BLaER1 (cell line): ENCODE measurements around the gene PTPRE.

Experiments used
- H3K27ac ChIP-seq: shearing (Covaris generic); formaldehyde crosslinking; 2 replicates; pipeline ENCODE4 v1.8.1; 2022
- H3K27me3 ChIP-seq: shearing (Covaris generic); formaldehyde crosslinking; 2 replicates; pipeline ENCODE4 v1.8.1; 2022
- H3K36me3 ChIP-seq: shearing (Covaris generic); formaldehyde crosslinking; 2 replicates; pipeline ENCODE4 v1.8.1; 2022
- H3K4me1 ChIP-seq: shearing (Covaris generic); formaldehyde crosslinking; 2 replicates; pipeline ENCODE4 v1.8.1; 2022
- H3K4me2 ChIP-seq: shearing (Covaris generic); formaldehyde crosslinking; 2 replicates; pipeline ENCODE4 v1.8.1; 2022
- H3K4me3 ChIP-seq: shearing (Covaris generic); formaldehyde crosslinking; 2 replicates; pipeline ENCODE4 v1.8.1; 2022
- H3K9ac ChIP-seq: shearing (Covaris generic); formaldehyde crosslinking; 2 replicates; pipeline ENCODE4 v1.8.1; 2022
- H3K9me3 ChIP-seq: shearing (Covaris generic); formaldehyde crosslinking; 2 replicates; pipeline ENCODE4 v1.8.1; 2022
- H4K20me1 ChIP-seq: shearing (Covaris generic); formaldehyde crosslinking; 2 replicates; pipeline ENCODE4 v1.8.1; 2022
- Cebpa-rat ChIP-seq: shearing (Covaris generic); IDR thresholded peaks from 2 replicates; pipeline ENCODE4 v1.8.1; 2022

PTPRE gene

DNA sequence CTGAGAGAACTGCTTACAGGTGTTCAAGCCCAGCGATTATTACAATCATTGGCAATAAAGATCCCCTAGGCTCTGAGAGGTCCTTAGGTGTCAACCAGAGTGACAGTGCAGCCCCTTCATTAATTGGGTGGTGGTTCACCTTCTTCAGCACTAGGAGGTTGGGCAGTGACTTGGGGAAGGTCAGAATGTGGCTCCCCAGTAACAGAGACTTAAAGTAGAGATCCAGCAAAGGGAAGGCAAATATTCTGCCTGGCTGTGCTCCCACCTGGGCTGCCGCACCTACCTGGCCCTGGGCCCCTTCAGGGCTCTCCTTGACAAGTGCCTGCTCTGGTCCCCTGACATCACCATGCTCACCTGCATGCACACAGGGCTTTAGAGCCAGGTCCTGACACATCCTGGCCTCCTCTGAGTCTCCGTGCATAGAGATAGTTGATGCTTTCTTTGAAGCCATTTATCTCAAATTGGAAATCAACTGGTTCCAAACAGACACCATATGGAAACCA lies 16.0 kb upstream of the PTPRE start:
- no peak overlapping the region for H3K27ac ChIP-seq
- H3K4me1 ChIP-seq = no peaks in the 10 kb centered on the region
- H3K27me3 ChIP-seq = no peaks in the 10 kb centered on the region
- H3K9ac ChIP-seq = no peak overlapping the region
- no peaks in the 10 kb centered on the region for H4K20me1 ChIP-seq
- H3K4me2 ChIP-seq = no peak overlapping the region
- H3K36me3 ChIP-seq = no peaks in the 10 kb centered on the region
- no peak overlapping the region for H3K4me3 ChIP-seq
- TF ChIP-seq Cebpa-rat = no peak
- H3K9me3 ChIP-seq = no peaks in the 10 kb centered on the region

DNA sequence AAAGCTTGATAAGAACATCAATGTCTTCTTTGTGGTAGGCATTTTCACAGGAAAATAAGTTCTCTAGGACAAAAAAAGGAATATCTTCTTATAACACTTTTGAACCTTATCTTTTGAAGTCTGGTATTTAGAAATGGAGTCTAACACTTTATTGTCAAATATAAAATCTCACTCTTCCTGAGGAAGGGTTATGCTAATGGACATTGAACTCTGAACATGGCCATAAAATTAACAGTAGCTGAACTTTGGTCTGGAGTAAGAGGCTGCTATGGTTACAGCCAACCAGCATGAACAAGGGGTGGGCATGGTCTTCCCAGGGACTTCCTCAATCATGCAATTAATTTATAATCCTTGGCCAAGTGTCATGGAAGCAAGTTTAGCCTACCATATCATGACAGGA lies 14.2 kb upstream of the PTPRE start, which contains the start of gene CLRN3:
CLRN3 (minus strand) TSS at position 199 of the 400 bp plus-strand sequence; CDS start at position 42, 157 bp downstream.
- no peaks in the 10 kb centered on the region for H3K36me3 ChIP-seq
- peaks cover 6% of the 10 kb centered on the region; the same call in 1 of the 2 replicates for H3K9me3 ChIP-seq
- H4K20me1 ChIP-seq = no peaks in the 10 kb centered on the region
- H3K4me2 ChIP-seq = no peak within 1 kb of the TSS
- H3K4me3 ChIP-seq = no peak within 1 kb of the TSS
- H3K4me1 ChIP-seq = no peaks in the 10 kb centered on the region
- TF ChIP-seq Cebpa-rat = no peak
- no peak within 1 kb of the TSS for H3K9ac ChIP-seq
- no peak within 1 kb of the TSS for H3K27ac ChIP-seq
- H3K27me3 ChIP-seq = no peaks in the 10 kb centered on the region

DNA sequence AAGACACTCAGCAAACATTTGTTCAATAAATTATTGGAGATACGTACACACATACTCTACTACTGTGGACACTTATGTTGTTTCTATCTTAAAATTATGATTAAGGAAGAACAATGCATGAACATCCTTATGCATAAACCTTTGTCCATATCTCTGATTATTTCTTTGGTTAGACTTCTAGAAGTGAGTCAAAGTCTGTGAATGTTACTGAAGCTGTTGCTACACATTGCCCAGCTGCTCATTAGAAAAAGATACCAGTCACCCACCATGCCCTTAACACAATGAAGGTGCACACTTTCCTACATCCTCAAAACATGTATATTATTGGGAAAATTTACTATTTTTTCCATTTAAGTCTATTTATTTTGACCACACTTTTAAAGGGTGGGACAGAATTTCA lies 12.8 kb upstream of the PTPRE start:
- no peak for TF ChIP-seq Cebpa-rat
- H3K4me3 ChIP-seq = no peak overlapping the region
- no peak overlapping the region for H3K4me2 ChIP-seq
- H4K20me1 ChIP-seq = no peaks in the 10 kb centered on the region
- H3K4me1 ChIP-seq = no peaks in the 10 kb centered on the region
- H3K9ac ChIP-seq = no peak overlapping the region
- H3K27me3 ChIP-seq = no peaks in the 10 kb centered on the region
- no peaks in the 10 kb centered on the region for H3K36me3 ChIP-seq
- no peak overlapping the region for H3K27ac ChIP-seq
- H3K9me3 ChIP-seq = peaks cover 11% of the 10 kb centered on the region; the same call in 1 of the 2 replicates

GRCh38 chr10:127896590-127896989 lies 10.3 kb upstream of the PTPRE start:
- no peaks in the 10 kb centered on the region for H3K27me3 ChIP-seq
- H3K9me3 ChIP-seq = peaks cover 11% of the 10 kb centered on the region; the same call in 1 of the 2 replicates
- H3K4me2 ChIP-seq = no peak overlapping the region
- H3K36me3 ChIP-seq = no peaks in the 10 kb centered on the region
- no peak overlapping the region for H3K9ac ChIP-seq
- H3K4me1 ChIP-seq = no peaks in the 10 kb centered on the region
- H3K27ac ChIP-seq = no peak overlapping the region
- no peaks in the 10 kb centered on the region for H4K20me1 ChIP-seq
- TF ChIP-seq Cebpa-rat = no peak
- no peak overlapping the region for H3K4me3 ChIP-seq

GRCh38 chr10:127897177-127897576 lies 9.7 kb upstream of the PTPRE start:
- no peak overlapping the region for H3K4me3 ChIP-seq
- H4K20me1 ChIP-seq = no peaks in the 10 kb centered on the region
- TF ChIP-seq Cebpa-rat = no peak
- no peaks in the 10 kb centered on the region for H3K36me3 ChIP-seq
- H3K27ac ChIP-seq = no peak overlapping the region
- H3K9ac ChIP-seq = no peak overlapping the region
- no peaks in the 10 kb centered on the region for H3K27me3 ChIP-seq
- no peaks in the 10 kb centered on the region for H3K4me1 ChIP-seq
- peaks cover 11% of the 10 kb centered on the region; the same call in 1 of the 2 replicates for H3K9me3 ChIP-seq
- no peak overlapping the region for H3K4me2 ChIP-seq

DNA sequence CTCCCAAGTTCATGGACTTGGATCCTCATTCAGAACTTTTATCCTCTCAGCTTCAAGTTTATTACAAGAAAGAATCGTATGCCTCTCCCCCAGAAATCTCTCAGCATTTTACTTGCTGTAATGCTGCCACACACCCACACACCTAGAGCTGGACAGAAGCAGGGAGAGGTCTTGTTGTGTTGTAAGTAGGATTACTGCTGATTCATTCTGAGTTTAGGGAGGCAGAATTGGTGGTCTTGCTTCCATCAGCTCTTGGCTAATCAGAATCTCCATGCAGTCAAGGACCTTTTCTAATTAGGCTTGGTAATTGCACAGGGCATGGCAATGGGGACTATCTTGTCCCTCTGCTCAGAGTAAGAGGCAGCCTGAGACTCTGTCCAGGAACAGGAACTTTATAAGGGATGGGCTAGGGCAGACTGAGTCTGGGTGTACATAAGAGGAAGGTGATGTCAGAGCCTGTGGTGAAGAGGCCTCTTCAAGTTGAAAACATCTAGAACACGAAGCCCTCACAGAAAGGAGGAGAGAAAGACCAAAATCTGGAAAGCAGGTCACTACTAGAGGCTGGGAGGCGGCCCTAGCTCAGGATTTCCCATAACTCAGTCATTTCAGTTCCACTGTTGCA lies 7.0 kb upstream of the PTPRE start:
- no peaks in the 10 kb centered on the region for H4K20me1 ChIP-seq
- H3K27ac ChIP-seq = no peak overlapping the region
- H3K9me3 ChIP-seq = peaks cover 11% of the 10 kb centered on the region; the same call in 1 of the 2 replicates
- no peak overlapping the region for H3K4me2 ChIP-seq
- H3K4me1 ChIP-seq = no peaks in the 10 kb centered on the region
- H3K9ac ChIP-seq = no peak overlapping the region
- H3K27me3 ChIP-seq = no peaks in the 10 kb centered on the region
- no peak overlapping the region for H3K4me3 ChIP-seq
- no peaks in the 10 kb centered on the region for H3K36me3 ChIP-seq
- TF ChIP-seq Cebpa-rat = no peak

DNA sequence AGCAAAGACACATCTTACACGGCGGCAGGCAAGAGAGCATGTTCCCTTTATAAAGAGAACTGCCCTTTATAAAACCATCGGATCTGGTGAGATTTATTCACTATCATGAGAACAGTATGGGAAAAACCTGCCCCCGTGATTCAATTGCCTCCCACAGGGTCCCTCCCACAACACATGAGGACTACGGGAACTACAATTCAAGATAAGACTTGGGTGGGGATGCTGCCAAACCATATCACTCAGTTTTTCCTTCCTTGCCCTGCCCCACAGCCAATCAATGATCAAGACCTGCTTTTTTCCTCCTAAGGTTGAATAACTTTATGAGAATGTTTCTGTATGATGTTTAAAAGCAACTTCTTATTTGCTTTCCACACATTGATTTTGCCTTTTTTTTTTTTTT lies 3.1 kb upstream of the PTPRE start:
- H3K9me3 ChIP-seq = no peaks in the 10 kb centered on the region
- H3K36me3 ChIP-seq = no peaks in the 10 kb centered on the region
- H3K4me3 ChIP-seq = no peak overlapping the region
- H3K9ac ChIP-seq = no peak overlapping the region
- no peaks in the 10 kb centered on the region for H4K20me1 ChIP-seq
- no peak overlapping the region for H3K4me2 ChIP-seq
- peaks cover 26% of the 10 kb centered on the region for H3K4me1 ChIP-seq
- no peak overlapping the region for H3K27ac ChIP-seq
- no peak for TF ChIP-seq Cebpa-rat
- H3K27me3 ChIP-seq = peaks cover 19% of the 10 kb centered on the region

DNA sequence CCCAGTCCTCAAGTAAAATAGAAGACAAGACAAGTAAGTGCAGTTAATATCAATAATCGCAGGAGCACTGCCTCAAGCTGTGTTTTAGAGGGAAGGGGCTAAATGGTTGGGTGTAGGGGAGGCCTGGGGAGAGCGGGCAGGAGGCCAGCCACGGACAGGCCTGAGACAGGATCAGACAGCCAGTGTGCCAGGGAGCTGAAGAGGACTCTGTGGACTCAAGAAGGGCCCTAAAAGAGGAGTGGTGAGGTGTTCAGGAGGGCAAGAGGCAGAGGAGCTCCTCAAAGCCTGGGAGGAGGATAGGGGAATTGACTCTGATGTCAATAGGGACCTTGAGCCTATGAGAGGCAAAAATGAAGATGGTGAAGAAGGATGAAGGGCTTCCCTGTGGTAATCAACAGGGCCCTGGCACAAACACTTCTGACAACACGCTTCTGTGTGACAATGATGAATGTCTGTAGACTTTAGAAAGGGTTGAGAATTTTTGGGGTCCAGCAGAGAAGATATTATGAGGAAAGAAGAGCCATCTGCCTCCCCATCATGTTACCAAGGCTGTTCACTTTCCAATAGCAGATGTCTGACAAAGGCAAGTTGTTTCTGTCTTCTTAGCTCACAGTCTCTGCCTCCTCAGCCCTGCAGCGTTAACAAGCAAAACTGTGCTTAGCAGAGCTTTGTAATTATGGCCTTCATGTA lies 2.4 kb upstream of the PTPRE start:
- no peak overlapping the region for H3K4me3 ChIP-seq
- H4K20me1 ChIP-seq = no peaks in the 10 kb centered on the region
- no peak overlapping the region for H3K9ac ChIP-seq
- H3K4me2 ChIP-seq = no peak overlapping the region
- H3K36me3 ChIP-seq = no peaks in the 10 kb centered on the region
- H3K27me3 ChIP-seq = peaks cover 26% of the 10 kb centered on the region
- H3K4me1 ChIP-seq = peaks cover 26% of the 10 kb centered on the region
- H3K9me3 ChIP-seq = no peaks in the 10 kb centered on the region
- H3K27ac ChIP-seq = no peak overlapping the region
- no peak for TF ChIP-seq Cebpa-rat

GRCh38 chr10:127905001-127905847 lies 1.7 kb upstream of the PTPRE start:
- Histone ChIP-seq H3K9ac (no peak overlapping the region), H3K27me3 (peaks cover 30% of the 10 kb centered on the region), H3K27ac (no peak overlapping the region), H3K9me3 (no peaks in the 10 kb centered on the region), H3K4me1 (peaks cover 26% of the 10 kb centered on the region), H4K20me1 (no peaks in the 10 kb centered on the region), H3K4me2 (peak overlapping the region; percentile 99), H3K36me3 (no peaks in the 10 kb centered on the region), H3K4me3 (no peak overlapping the region)
- no peak for TF ChIP-seq Cebpa-rat
